NCI-H1092 (cell line): ENCODE results near the gene HSD17B14.
"Not testable (repeated sequence)": the region's sequence is repeated elsewhere in the genome, so short reads cannot be mapped to it uniquely, and the experiment has no call there.

ENCODE experiments used
- DNase-seq: peaks from one replicate; lab custom pipeline; 2025; lab: John Stamatoyannopoulos, UW

HSD17B14 gene

DNA sequence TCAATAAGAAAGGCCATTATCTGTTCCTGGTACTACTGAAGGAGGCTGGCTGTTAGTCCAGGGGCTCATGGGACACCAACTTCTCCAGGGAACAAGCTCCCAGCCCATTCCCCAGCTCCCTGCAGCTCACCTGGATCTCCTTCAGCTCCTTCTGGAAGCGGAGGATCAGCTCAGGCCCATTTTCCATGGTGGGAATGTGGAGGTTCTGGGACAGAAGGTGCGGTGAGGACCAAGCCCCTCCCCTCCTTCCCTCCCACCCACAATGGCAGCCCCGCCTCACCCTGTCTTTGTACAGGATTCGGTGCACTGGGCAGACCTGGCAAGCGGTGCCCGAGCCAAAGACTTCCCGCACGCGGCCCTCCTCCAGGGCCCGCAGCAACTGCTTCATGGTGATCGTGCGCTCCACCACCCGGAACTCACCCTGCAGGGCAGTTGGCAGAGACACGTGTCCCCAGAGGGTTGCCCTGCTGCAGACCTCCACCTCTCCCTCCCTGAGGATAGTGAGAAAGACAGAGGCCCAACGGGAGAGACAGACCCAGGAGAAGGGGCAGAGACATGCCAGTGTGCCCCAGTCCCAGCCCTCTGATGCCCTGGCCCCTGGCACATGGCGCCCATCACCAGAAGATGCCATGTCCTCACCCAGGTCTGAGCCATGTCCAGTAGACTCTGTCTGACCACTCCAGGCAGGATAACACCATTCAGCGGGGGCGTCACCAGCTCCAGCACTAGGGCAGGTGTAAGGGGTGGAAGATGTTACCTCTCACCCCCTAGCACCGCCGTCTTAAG is 39.8 kb downstream of the HSD17B14 start:
- DNase-seq = no peak

- DNase-seq = no peak
These were observed 40.6 kb downstream of the HSD17B14 start for GRCh38 chr19:48795685-48796070.

DNA sequence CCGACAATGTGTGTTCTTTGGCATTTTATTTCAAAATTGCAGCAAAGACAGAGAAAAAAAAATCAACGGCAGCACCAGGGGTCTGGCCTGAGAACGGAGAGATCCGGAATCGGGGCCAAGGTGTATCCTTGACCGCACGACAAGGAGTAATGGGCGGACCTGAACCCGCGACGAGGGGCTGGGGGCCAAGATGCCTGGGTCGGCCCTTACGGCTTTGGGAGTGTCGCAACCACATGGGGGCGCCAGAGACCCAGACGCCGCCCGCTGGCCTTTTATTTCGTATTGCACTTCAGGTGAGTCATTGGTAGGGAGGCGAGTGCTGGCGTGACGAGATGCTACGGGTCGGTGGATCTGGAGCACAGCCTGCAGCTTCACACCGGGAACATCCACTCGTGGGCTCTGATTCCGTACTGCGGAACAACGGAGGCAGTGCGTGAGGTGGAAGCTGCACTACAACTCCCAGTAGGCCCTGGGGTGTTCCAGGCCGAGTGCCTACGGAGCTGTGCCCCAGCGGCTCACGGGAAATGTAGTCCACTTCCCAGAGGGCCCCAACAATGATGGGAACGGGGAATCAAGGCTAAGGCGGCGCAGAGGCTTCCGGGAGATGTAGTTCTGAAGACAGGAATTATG is 41.1 kb downstream of the HSD17B14 start:
- DNase-seq = peak; percentile 80

GRCh38 chr19:48794291-48794690 is 42.0 kb downstream of the HSD17B14 start:
- no peak for DNase-seq

DNA sequence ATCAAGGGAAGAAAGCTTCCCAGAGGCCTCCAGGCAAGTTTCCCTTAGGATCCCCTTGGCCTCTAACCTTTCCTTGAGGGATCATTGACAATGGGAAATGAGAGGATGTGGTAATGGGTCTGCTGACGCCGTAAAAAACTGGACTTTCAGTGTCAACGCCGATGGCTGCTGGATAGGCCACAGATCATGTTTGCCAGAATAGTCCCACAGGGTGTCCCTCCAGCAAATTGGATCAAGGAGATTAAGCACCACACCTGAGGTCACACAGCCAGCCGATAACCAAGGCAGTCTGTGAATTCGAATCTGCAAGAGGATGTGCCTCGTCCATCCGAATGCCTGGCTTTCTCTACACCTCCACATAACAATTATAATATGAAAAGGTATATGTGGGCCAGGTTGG is 43.0 kb downstream of the HSD17B14 start:
- DNase-seq = no peak

DNA sequence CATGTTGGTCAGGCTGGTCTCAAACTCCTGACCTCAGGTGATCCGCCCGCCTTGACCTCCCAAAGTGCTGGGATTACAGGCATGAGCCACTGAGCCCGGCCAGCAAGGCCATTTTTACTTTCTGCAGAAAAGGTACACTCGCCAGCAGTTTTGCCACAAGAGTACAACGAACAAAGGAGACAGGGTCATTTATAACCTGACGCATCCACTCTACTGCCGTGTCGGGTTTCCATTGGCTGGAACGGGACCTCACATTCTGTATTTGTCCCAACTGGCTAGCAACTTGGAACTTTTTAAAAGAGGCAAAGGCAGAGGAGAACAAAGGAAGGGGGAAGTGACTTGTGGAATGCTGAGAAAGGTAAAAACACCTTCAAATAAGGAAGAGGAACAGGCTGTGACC is 49.0 kb downstream of the HSD17B14 start:
- not testable (repeated sequence) for DNase-seq

- not testable (repeated sequence) for DNase-seq
These were observed 49.9 kb downstream of the HSD17B14 start for GRCh38 chr19:48786422-48786821.

DNA sequence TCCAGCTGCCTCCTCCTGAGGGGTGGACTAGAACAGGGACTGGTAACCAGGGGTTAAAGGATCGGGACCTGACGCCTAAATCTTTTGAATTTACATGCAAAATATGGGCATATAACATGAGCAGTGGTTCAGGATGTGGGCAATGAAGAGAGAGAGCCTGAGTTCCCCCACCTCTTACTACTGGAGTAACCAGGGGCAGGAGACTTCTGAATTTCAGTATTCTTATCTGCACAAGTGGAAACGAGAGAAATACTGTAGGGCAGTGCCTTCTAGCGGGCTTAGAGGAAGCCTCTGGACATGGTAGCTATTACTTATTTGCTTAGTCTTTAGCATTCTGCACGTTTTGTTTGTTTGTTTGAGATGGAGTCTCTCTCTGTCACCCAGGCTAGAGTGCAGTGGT is 51.8 kb downstream of the HSD17B14 start:
- no peak for DNase-seq

DNA sequence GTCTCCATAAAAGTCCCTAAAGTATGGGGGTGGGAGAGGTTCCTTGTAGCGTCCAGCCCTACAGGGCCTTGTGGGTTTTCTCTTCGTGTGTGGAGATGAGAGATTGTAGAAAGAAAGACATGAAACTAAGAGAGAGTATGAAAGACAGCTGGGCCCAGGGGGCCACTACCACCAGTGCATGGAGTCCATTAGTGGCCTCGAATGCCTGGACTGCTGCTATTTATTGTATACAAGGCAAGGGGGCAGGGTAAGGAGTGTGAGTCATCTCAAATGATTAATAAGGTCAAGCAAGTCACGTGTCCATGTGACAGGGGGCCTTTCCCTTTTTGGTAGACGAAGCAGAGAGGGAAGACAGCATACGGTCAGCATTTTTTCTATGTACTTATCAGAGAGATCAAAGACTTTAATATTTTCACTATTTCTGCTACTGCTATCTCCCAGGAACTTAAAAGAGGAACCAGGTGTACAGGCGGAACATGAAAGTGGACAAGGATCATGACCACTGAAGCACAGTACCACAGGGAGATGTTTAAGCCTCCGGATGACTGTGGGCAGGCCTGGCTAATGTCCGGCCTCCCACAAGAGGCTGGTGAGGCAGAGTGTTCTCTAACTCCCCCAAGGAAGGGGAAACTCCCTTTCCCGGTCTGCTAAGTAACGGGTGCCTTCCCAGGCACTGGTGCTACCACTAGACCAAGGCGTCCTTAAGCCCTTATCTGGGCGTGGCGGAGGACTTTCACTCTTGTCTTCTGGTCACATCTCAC is 55.5 kb downstream of the HSD17B14 start:
- no peak for DNase-seq

- DNase-seq = no peak
These were observed 56.7 kb downstream of the HSD17B14 start for GRCh38 chr19:48779636-48780035.

DNA sequence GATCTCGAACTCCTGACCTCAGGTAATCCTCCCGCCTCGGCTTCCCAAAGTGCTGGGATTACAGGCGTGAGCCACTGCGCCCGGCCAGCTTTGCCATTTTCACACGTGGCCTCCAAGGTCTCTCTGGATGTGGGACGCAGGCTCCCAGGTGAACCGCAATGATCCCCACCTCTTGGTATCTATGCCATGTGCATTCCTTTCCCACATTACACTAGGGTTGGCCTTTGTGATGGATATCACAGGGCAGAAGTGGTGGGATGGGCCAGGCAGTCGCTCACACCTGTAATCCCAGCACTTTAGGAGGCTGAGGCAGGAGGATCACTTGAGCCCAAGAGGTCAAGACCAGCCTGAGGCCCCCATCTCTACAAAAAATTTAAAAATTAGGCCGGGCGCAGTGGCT is 58.6 kb downstream of the HSD17B14 start:
- DNase-seq = no peak

- no peak for DNase-seq
These were observed 59.2 kb downstream of the HSD17B14 start for GRCh38 chr19:48777139-48777538.

GRCh38 chr19:48772503-48772953 is 63.8 kb downstream of the HSD17B14 start:
- DNase-seq = no peak

- no peak for DNase-seq
These were observed 65.4 kb downstream of the HSD17B14 start for GRCh38 chr19:48770734-48771472.

GRCh38 chr19:48770266-48770665 is 66.0 kb downstream of the HSD17B14 start:
- no peak for DNase-seq

- no peak for DNase-seq
These were observed 67.1 kb downstream of the HSD17B14 start for GRCh38 chr19:48768994-48769713.

DNA sequence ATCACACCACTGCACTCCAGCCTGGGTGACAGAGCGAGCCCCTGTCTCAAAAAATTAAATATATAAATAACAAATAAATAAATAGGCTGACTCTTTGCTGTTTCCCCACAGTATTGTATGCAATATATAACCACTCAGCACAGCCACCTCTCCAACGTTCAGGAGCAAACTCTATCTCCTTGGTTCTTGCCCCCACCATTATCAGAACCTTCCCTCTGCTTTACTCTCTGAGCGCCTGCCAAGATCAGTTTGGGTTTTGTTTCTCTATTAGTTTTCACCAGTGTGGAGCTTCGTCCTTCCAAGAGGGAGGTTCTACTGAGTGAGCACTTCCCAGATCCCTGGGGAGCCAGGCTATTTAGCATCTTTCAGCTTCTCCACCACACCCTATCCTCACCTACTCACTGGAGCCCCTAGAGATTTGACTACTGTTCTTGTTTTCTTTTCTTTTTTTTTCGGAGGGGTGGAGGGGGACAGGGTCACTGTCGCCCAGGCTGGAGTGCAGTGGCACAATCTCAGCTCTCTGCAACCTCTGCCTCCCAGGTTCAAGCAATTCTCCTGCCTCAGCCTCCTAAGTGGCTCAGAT is 68.0 kb downstream of the HSD17B14 start:
- DNase-seq = not testable (repeated sequence)

- not testable (repeated sequence) for DNase-seq
These were observed 70.5 kb downstream of the HSD17B14 start for GRCh38 chr19:48765816-48766215.
